ENCODE measurements around the gene ARFGAP1.

DNA sequence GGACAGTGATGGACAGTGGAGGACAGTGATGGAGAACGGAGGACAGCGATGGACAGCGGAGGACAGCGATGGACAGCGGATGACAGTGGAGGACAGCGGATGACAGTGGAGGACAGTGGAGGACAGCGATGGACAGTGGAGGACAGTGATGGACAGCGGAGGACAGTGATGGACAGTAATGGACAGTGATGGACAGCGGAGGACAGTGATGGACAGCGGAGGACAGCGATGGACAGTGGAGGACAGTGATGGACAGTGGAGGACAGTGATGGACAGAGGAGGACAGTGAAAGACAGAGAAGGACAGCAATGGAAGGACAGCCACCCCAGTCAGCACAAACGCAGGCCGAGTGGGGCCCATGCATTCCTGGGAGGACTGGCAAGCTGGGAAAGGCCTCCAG is 15.0 kb upstream of the ARFGAP1 start:
- TF ChIP-seq, protein P1, sequence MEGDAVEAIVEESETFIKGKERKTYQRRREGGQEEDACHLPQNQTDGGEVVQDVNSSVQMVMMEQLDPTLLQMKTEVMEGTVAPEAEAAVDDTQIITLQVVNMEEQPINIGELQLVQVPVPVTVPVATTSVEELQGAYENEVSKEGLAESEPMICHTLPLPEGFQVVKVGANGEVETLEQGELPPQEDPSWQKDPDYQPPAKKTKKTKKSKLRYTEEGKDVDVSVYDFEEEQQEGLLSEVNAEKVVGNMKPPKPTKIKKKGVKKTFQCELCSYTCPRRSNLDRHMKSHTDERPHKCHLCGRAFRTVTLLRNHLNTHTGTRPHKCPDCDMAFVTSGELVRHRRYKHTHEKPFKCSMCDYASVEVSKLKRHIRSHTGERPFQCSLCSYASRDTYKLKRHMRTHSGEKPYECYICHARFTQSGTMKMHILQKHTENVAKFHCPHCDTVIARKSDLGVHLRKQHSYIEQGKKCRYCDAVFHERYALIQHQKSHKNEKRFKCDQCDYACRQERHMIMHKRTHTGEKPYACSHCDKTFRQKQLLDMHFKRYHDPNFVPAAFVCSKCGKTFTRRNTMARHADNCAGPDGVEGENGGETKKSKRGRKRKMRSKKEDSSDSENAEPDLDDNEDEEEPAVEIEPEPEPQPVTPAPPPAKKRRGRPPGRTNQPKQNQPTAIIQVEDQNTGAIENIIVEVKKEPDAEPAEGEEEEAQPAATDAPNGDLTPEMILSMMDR (IDR thresholded peaks at IDR 0.05): no peak
- TF ChIP-seq POLR2A (IDR thresholded peaks at IDR 0.05): no peak

Measured in uterus (tissue), 2 donors.